Measurements from ENCODE around the gene ACTMAP. TPM values are rescaled to one million over a fixed set of nuclear protein-coding genes. Genes with fewer than 3 reads are reported as not detected.

Gene ACTMAP
- total and polyA plus RNA-seq, 9 of the 15 experiments (the other 6 are each of a cell fraction or from before 2014, with no cell fraction given), result 1.7 to 16.6 (median 4.9) TPM

DNA sequence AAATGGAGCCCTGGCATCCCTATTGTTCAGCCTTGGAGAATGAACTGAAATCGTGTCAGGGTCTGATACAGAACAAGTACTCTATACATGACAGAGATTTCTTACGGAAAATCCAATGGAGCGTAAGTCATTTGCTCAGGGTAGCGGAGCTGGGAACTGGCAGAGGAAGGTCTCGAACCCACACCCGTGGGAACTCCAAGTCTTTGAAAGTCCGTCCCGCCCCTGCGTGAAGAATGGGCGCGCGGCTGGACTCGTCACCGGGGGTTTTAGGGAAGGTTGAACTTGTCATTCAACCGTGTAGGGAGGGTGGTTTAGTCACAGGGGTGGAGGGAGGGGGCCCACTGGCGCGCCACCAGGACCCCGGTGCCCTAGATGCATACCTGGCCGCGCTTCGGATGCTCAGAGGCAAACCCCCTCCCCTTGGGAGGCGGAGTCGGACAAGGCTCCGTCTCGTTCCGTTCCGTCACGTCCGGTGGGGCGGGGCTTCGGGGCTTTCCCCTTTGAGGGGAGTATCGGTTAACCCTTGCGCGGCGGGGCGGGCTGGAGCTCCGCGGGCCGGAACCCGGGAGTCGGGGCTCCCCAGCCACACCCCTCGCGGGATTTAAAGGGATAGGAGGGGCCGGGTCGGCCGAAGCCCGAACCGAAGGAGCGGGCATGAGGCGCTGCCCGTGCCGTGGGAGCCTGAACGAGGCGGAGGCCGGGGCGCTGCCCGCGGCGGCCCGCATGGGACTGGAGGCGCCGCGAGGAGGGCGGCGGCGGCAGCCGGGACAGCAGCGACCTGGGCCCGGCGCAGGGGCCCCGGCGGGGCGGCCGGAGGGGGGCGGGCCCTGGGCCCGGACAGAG is 33.6 kb downstream of the ACTMAP start, which contains the start of the genes COQ8B and ITPKC (continued):
- TF ChIP-seq, protein P1, sequence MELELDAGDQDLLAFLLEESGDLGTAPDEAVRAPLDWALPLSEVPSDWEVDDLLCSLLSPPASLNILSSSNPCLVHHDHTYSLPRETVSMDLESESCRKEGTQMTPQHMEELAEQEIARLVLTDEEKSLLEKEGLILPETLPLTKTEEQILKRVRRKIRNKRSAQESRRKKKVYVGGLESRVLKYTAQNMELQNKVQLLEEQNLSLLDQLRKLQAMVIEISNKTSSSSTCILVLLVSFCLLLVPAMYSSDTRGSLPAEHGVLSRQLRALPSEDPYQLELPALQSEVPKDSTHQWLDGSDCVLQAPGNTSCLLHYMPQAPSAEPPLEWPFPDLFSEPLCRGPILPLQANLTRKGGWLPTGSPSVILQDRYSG (tag; conservative IDR thresholded peaks at IDR 0.05; ENCODE audit: low read depth), result no peak
- TF ChIP-seq ZEB2 (IDR thresholded peaks at IDR 0.05), result peak; percentile 81
- TF ChIP-seq ATF7 (IDR thresholded peaks at IDR 0.05), result peak; percentile 53; the same call in 1 of the 2 replicates
- TF ChIP-seq NFE2 (IDR thresholded peaks at IDR 0.05; ENCODE audit: low read depth), result no peak
- TF ChIP-seq, protein P2, sequence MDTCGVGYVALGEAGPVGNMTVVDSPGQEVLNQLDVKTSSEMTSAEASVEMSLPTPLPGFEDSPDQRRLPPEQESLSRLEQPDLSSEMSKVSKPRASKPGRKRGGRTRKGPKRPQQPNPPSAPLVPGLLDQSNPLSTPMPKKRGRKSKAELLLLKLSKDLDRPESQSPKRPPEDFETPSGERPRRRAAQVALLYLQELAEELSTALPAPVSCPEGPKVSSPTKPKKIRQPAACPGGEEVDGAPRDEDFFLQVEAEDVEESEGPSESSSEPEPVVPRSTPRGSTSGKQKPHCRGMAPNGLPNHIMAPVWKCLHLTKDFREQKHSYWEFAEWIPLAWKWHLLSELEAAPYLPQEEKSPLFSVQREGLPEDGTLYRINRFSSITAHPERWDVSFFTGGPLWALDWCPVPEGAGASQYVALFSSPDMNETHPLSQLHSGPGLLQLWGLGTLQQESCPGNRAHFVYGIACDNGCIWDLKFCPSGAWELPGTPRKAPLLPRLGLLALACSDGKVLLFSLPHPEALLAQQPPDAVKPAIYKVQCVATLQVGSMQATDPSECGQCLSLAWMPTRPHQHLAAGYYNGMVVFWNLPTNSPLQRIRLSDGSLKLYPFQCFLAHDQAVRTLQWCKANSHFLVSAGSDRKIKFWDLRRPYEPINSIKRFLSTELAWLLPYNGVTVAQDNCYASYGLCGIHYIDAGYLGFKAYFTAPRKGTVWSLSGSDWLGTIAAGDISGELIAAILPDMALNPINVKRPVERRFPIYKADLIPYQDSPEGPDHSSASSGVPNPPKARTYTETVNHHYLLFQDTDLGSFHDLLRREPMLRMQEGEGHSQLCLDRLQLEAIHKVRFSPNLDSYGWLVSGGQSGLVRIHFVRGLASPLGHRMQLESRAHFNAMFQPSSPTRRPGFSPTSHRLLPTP (IDR thresholded peaks at IDR 0.05; ENCODE audit: borderline replicate concordance, extremely low read depth, insufficient read length), result peak; percentile 91
- no peak for TF ChIP-seq CBX8 (IDR thresholded peaks at IDR 0.05; ENCODE audit: borderline replicate concordance, extremely low read depth, low read depth, low read length, poor library complexity, severe bottlenecking)
- TF ChIP-seq, protein P3, sequence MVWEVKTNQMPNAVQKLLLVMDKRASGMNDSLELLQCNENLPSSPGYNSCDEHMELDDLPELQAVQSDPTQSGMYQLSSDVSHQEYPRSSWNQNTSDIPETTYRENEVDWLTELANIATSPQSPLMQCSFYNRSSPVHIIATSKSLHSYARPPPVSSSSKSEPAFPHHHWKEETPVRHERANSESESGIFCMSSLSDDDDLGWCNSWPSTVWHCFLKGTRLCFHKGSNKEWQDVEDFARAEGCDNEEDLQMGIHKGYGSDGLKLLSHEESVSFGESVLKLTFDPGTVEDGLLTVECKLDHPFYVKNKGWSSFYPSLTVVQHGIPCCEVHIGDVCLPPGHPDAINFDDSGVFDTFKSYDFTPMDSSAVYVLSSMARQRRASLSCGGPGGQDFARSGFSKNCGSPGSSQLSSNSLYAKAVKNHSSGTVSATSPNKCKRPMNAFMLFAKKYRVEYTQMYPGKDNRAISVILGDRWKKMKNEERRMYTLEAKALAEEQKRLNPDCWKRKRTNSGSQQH (CRISPR knock-in tag; IDR thresholded peaks at IDR 0.05), result no peak
- no peak for TF ChIP-seq NELFE (IDR thresholded peaks at IDR 0.05; ENCODE audit: insufficient read depth, insufficient read length)
- TF ChIP-seq ZC3H8 (IDR thresholded peaks at IDR 0.05), result no peak
- peak; percentile 90 to 98 for TF ChIP-seq SIN3A (IDR thresholded peaks at IDR 0.05; ENCODE audit: borderline replicate concordance in 2 of 2, control insufficient read depth in 1 of 2, low read depth in 2 of 2, low read length in 2 of 2)
- TF ChIP-seq CAMTA2 (CRISPR knock-in tag; conservative IDR thresholded peaks at IDR 0.05), result 0 out of 2 replicates have a peak, but pooled peaks have one; percentile 71
- TF ChIP-seq KLF10 (CRISPR knock-in tag; IDR thresholded peaks at IDR 0.05), result no peak
- no peak for TF ChIP-seq POLR2AphosphoS2 (IDR thresholded peaks at IDR 0.05; ENCODE audit: low read length)
- no peak for TF ChIP-seq SMC3 (conservative IDR thresholded peaks at IDR 0.05; ENCODE audit: insufficient read depth, low read depth, low read length)
- TF ChIP-seq ZBTB7A (IDR thresholded peaks at IDR 0.05; ENCODE audit: borderline replicate concordance, control insufficient read depth, low read depth, low read length), result peak; percentile 69
- no peak for TF ChIP-seq ZNF134 (CRISPR knock-in tag; conservative IDR thresholded peaks at IDR 0.05)
- peak; percentile 68 for TF ChIP-seq MTA3 (IDR thresholded peaks at IDR 0.05; ENCODE audit: borderline replicate concordance)
- TF ChIP-seq, protein P4, sequence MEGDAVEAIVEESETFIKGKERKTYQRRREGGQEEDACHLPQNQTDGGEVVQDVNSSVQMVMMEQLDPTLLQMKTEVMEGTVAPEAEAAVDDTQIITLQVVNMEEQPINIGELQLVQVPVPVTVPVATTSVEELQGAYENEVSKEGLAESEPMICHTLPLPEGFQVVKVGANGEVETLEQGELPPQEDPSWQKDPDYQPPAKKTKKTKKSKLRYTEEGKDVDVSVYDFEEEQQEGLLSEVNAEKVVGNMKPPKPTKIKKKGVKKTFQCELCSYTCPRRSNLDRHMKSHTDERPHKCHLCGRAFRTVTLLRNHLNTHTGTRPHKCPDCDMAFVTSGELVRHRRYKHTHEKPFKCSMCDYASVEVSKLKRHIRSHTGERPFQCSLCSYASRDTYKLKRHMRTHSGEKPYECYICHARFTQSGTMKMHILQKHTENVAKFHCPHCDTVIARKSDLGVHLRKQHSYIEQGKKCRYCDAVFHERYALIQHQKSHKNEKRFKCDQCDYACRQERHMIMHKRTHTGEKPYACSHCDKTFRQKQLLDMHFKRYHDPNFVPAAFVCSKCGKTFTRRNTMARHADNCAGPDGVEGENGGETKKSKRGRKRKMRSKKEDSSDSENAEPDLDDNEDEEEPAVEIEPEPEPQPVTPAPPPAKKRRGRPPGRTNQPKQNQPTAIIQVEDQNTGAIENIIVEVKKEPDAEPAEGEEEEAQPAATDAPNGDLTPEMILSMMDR (IDR thresholded peaks at IDR 0.05 in 2 of 3, conservative IDR thresholded peaks at IDR 0.05 in 1 of 3; ENCODE audit: insufficient read depth in 2 of 3, low read depth in 1 of 3, low read length in 3 of 3), result peak in 1 of 3 experiments; percentile 24; a peak in 1 of 6 replicates
- peak; percentile 77; the same call in 1 of the 2 replicates for TF ChIP-seq NBN (IDR thresholded peaks at IDR 0.05; ENCODE audit: low read depth)
- TF ChIP-seq ZFP30 (CRISPR knock-in tag; IDR thresholded peaks at IDR 0.05; ENCODE audit: borderline replicate concordance), result no peak

Measured in K562 (cell line).